SK-N-SH (cell line): ENCODE data around the gene ANKRD33B.

Experiments used
- CHD2 ChIP-seq: fragments of 150-350 bp; IDR thresholded peaks from 2 replicates; pipeline ENCODE4 v1.6.1; 2018; ENCODE audit warnings: low read length; ENCODE audit not compliant: partially characterized antibody
- EP300 ChIP-seq, 2 experiments: IDR thresholded peaks; 2 replicates each; pipeline versions ENCODE4 v1.4.0 to v1.6.1; 2012; ENCODE audit warnings: borderline replicate concordance in 1 of 2, low read depth in 1 of 2, low read length in 1 of 2
- GATA2 ChIP-seq: sonication (generic); formaldehyde crosslinking; IDR thresholded peaks from 2 replicates; pipeline ENCODE4 v1.5.0; 2020; ENCODE audit warnings: mild to moderate bottlenecking, missing genetic modification reagents
- MXI1 ChIP-seq: IDR thresholded peaks from 2 replicates; pipeline ENCODE4 v1.6.1; 2012; ENCODE audit warnings: mild to moderate bottlenecking, low read depth, low read length, improper control_type of control experiment
- NFIC ChIP-seq: IDR thresholded peaks from 2 replicates; pipeline ENCODE4 v1.4.0; 2012; ENCODE audit warnings: borderline replicate concordance
- POLR2AphosphoS5 ChIP-seq: IDR thresholded peaks from 2 replicates; pipeline ENCODE4 v1.6.1; 2012; ENCODE audit warnings: low read depth, low read length
- RAD21 ChIP-seq: IDR thresholded peaks from 2 replicates; pipeline ENCODE4 v1.6.1; 2012; ENCODE audit warnings: mild to moderate bottlenecking, low read length
- RCOR1 ChIP-seq: fragments of 150-350 bp; IDR thresholded peaks from 2 replicates; pipeline ENCODE4 v1.6.1; 2017; ENCODE audit warnings: antibody characterized with exemption, low read length
- TAF1 ChIP-seq: IDR thresholded peaks from 2 replicates; pipeline ENCODE4 v1.6.1; 2012; ENCODE audit warnings: low read depth, mild to moderate bottlenecking, low read length, moderate library complexity, borderline replicate concordance
- TCF12 ChIP-seq: IDR thresholded peaks from 2 replicates; pipeline ENCODE4 v1.4.0; 2012
- YY1 ChIP-seq: IDR thresholded peaks from 2 replicates; pipeline ENCODE4 v1.4.0; 2012; ENCODE audit warnings: low read depth, mild to moderate bottlenecking
- TF ChIP-seq, protein P1 (sequence below): fragments of 200-600 bp; sonication (generic); IDR thresholded peaks from 2 replicates; pipeline ENCODE4 v1.6.1; 2017; ENCODE audit warnings: antibody characterized with exemption, mild to moderate bottlenecking, moderate library complexity
- TF ChIP-seq, protein P2 (sequence below): IDR thresholded peaks from 2 replicates; pipeline ENCODE4 v1.6.1; 2012; ENCODE audit warnings: mild to moderate bottlenecking, low read depth, low read length, moderate library complexity
- TF ChIP-seq, protein P3 (sequence below): IDR thresholded peaks from 2 replicates; pipeline ENCODE4 v1.4.0; 2012; ENCODE audit warnings: low read depth

DNA sequence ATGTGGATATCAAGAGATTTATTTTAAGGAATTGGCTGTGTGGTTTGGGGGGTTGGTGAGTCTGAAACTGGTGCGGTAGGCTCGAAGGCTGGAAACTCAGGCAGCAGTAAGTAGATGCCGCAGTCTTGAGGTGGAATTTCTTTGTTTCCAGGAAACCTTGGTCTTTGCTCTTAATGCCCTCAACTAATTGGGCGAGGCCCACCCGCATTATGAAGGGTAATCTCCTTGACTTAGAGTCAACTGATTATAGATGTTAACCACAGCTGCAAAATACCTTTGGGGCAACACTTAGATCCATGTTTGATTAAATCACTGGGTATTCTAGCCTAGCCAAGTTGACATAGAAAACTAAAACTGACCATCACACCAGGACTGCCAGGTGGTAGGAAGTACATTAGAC, 83.8 kb downstream of the ANKRD33B start:
- TF ChIP-seq, protein P1, sequence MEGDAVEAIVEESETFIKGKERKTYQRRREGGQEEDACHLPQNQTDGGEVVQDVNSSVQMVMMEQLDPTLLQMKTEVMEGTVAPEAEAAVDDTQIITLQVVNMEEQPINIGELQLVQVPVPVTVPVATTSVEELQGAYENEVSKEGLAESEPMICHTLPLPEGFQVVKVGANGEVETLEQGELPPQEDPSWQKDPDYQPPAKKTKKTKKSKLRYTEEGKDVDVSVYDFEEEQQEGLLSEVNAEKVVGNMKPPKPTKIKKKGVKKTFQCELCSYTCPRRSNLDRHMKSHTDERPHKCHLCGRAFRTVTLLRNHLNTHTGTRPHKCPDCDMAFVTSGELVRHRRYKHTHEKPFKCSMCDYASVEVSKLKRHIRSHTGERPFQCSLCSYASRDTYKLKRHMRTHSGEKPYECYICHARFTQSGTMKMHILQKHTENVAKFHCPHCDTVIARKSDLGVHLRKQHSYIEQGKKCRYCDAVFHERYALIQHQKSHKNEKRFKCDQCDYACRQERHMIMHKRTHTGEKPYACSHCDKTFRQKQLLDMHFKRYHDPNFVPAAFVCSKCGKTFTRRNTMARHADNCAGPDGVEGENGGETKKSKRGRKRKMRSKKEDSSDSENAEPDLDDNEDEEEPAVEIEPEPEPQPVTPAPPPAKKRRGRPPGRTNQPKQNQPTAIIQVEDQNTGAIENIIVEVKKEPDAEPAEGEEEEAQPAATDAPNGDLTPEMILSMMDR = no peak
- TF ChIP-seq NFIC (no peak), CHD2 (no peak), RAD21 (no peak), RCOR1 (no peak), MXI1 (no peak), TAF1 (no peak), EP300 (IDR thresholded peaks at IDR 0.05; ENCODE audit: borderline replicate concordance in 1 of 2, low read depth in 1 of 2, low read length in 1 of 2) (no peak), YY1 (no peak), POLR2AphosphoS5 (no peak), GATA2 (no peak), TCF12 (no peak)
- TF ChIP-seq, protein P2, sequence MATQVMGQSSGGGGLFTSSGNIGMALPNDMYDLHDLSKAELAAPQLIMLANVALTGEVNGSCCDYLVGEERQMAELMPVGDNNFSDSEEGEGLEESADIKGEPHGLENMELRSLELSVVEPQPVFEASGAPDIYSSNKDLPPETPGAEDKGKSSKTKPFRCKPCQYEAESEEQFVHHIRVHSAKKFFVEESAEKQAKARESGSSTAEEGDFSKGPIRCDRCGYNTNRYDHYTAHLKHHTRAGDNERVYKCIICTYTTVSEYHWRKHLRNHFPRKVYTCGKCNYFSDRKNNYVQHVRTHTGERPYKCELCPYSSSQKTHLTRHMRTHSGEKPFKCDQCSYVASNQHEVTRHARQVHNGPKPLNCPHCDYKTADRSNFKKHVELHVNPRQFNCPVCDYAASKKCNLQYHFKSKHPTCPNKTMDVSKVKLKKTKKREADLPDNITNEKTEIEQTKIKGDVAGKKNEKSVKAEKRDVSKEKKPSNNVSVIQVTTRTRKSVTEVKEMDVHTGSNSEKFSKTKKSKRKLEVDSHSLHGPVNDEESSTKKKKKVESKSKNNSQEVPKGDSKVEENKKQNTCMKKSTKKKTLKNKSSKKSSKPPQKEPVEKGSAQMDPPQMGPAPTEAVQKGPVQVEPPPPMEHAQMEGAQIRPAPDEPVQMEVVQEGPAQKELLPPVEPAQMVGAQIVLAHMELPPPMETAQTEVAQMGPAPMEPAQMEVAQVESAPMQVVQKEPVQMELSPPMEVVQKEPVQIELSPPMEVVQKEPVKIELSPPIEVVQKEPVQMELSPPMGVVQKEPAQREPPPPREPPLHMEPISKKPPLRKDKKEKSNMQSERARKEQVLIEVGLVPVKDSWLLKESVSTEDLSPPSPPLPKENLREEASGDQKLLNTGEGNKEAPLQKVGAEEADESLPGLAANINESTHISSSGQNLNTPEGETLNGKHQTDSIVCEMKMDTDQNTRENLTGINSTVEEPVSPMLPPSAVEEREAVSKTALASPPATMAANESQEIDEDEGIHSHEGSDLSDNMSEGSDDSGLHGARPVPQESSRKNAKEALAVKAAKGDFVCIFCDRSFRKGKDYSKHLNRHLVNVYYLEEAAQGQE = no peak
- TF ChIP-seq, protein P3, sequence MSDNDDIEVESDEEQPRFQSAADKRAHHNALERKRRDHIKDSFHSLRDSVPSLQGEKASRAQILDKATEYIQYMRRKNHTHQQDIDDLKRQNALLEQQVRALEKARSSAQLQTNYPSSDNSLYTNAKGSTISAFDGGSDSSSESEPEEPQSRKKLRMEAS = no peak
